KOPT-K1 (cell line): ENCODE results near the gene SKOR2.

Experiments
- H3K27ac ChIP-seq: fragments of 200-600 bp; sonication (generic); 2 replicates; pipeline ENCODE4 v1.5.1; 2016; ENCODE audit warnings: antibody characterized with exemption, mild to moderate bottlenecking, low read depth, low read length; ENCODE audit not compliant: poor library complexity, severe bottlenecking
- H3K36me3 ChIP-seq: fragments of 200-600 bp; sonication (generic); 2 replicates; pipeline ENCODE4 v1.5.1; 2017; ENCODE audit warnings: antibody characterized with exemption, mild to moderate bottlenecking, low read length, moderate library complexity; ENCODE audit not compliant: insufficient read depth
- H3K9me3 ChIP-seq: fragments of 200-600 bp; sonication (generic); 2 replicates; pipeline ENCODE4 v1.5.1; 2017; ENCODE audit warnings: antibody characterized with exemption, low read length, mild to moderate bottlenecking; ENCODE audit not compliant: insufficient read depth, poor library complexity, severe bottlenecking

The SKOR2 gene

DNA sequence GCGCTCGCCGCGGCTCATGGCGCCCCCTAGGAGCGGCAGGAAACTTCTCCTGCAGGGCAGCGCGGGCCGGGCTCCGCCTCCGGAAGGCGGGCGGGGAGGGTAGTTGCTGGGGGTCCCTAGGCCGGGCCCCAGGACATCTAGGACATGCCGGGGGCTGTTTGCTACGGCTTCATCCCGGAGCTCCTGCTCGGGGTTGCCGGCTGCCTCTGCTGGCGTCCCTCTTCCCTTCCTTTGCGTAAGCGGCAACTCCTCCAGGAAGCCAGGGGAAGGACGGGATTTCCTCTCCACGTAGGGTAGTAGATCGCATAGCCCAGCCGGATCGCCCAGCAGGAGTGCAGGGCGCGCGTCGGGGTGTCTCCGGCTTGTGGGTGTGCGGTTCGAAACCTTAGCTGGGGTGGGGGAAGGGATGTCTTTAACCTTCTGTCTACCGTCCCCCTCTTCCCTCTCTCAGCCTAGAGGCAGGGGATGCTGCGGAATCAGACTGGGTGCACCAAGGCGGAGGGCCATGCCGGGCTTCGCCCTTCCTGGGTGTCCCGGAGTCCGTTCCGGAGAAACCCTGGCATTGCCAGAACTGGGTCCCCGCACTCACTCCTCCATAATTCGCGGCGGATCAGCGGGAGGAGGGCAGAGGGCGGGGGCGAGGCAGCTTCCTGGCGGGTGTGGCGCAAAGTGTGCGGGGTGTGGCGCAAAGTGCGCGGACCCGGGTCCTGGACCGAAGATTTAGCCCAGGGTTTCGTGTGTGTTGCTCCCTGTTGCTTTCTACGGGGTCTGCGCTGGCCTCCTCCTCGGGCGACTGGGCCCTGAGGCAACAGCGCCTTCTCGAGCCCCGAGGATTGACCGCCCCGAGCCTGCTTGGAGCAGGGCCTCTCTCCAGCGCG is 12.2 kb upstream of the SKOR2 start:
- H3K36me3 ChIP-seq = no peaks in the 10 kb centered on the region
- no peak overlapping the region for H3K27ac ChIP-seq
- no peaks in the 10 kb centered on the region for H3K9me3 ChIP-seq

GRCh38 chr18:47263150-47263429 is 11.6 kb upstream of the SKOR2 start:
- no peak overlapping the region for H3K27ac ChIP-seq
- H3K9me3 ChIP-seq = no peaks in the 10 kb centered on the region
- H3K36me3 ChIP-seq = no peaks in the 10 kb centered on the region

- H3K27ac ChIP-seq = no peak overlapping the region
- no peaks in the 10 kb centered on the region for H3K36me3 ChIP-seq
- H3K9me3 ChIP-seq = no peaks in the 10 kb centered on the region
These were observed 11.1 kb upstream of the SKOR2 start for GRCh38 chr18:47262301-47263149.

DNA sequence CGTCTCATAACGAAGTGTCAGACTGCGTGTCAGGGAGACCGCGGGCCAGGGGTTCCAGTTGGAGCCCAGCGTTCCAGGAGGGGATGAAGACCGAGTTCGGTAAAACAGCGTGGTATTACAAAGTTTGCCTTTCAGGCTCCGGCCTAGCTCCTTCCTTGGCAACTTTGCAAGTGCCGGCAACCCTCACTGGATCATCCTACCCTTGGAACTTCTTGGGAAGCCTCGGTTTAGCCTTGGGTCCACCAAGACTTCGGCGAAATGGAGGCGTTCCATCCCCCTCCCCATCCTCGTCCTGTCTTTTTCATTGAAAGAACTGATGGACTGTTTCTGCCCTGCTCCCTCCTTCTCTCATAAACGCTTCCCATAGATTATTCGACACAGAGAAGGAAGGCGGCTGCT is 10.4 kb upstream of the SKOR2 start:
- Histone ChIP-seq H3K9me3 (no peaks in the 10 kb centered on the region), H3K36me3 (no peaks in the 10 kb centered on the region), H3K27ac (no peak overlapping the region)

- H3K9me3 ChIP-seq = no peaks in the 10 kb centered on the region
- no peaks in the 10 kb centered on the region for H3K36me3 ChIP-seq
- no peak overlapping the region for H3K27ac ChIP-seq
These were observed 9.7 kb upstream of the SKOR2 start for GRCh38 chr18:47260924-47261701.

DNA sequence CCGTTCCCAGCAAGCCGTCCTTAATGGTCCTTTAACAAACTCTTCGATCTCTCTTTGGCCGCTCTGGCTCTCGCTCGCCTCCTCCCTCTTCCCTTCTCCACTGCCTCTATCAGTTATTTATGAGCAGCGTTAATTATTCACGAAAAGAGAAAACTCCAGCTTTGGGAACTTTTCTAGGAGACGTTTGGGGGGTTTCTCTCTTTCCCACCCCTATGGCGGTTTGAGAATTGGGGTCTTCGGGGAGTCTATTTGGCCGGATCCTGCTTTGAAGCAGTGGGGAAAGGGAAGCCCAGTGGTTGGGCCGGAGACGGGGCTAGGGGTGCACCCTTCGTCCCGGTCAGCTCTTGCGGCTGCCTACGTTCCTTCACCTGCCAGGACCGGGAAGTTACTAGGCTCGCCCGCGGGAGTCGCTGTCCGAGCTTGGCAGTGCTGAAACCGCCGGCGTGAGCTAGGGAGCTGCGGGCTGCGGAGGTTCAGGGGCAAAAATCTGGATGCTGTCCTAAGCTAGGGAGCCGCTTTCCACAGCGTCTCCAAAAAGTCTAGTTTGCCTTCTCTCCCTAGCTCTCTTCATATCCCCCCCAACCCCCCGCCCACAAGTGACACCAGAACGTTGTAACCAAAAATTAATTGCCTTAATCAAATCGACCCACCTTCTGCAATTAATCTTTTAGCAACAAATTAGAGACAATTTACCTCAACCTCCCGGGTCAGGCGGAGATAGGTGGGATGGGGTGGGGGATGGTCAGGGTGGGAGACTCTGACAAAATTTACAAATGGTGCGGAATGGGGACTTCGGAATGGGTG is 8.9 kb upstream of the SKOR2 start:
- Histone ChIP-seq H3K9me3 (no peaks in the 10 kb centered on the region), H3K27ac (no peak overlapping the region)

GRCh38 chr18:47254341-47254939 is 3.0 kb upstream of the SKOR2 start:
- peaks cover 14% of the 10 kb centered on the region for H3K9me3 ChIP-seq
- H3K36me3 ChIP-seq = no peaks in the 10 kb centered on the region
- no peak overlapping the region for H3K27ac ChIP-seq

More for the DNA sequence above, 8.9 kb upstream of the SKOR2 start:
- no peaks in the 10 kb centered on the region for H3K36me3 ChIP-seq

GRCh38 chr18:47253101-47253654 is 1.7 kb upstream of the SKOR2 start:
- H3K9me3 ChIP-seq = peaks cover 14% of the 10 kb centered on the region
- H3K27ac ChIP-seq = no peak overlapping the region

DNA sequence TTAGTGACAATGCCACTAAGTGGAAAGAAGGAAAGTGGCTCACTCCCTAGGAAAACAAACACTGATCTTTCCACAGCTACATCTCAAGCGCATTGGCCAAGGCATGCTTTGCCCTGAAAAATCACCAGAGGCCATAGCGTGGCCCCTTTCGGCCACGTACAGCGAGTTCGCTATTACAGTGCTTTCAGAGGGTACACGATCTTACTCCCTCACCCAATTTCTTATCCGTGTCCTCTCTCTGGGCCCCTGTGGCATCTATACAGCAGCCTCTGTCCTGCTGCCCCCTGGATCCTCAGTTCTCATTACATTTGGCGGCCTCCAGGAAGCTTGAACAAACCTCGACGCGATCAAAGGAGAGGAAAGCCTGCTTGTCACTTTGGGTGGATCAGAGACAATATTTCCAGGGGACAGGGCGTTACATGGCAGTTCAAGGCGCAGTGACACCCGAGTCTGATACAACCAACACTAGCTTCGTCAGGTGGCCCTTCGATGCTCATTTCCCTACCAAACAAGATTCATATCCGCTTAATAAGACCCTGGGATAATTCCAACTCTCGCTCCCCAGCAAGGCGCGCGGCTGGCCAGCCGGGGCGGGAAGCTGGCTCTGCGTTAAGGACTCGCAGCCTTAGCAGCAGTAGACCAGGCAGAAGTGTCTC is 941 bp downstream of the SKOR2 start:
- Histone ChIP-seq H3K9me3 (peaks cover 14% of the 10 kb centered on the region), H3K27ac (no peak overlapping the region), H3K36me3 (no peaks in the 10 kb centered on the region)

More at GRCh38 chr18:47253101-47253654, 1.7 kb upstream of the SKOR2 start:
- H3K36me3 ChIP-seq = no peaks in the 10 kb centered on the region

- no peak overlapping the region for H3K27ac ChIP-seq
- H3K9me3 ChIP-seq = peaks cover 14% of the 10 kb centered on the region
- no peaks in the 10 kb centered on the region for H3K36me3 ChIP-seq
These were observed 2.0 kb downstream of the SKOR2 start for GRCh38 chr18:47249314-47249981.

DNA sequence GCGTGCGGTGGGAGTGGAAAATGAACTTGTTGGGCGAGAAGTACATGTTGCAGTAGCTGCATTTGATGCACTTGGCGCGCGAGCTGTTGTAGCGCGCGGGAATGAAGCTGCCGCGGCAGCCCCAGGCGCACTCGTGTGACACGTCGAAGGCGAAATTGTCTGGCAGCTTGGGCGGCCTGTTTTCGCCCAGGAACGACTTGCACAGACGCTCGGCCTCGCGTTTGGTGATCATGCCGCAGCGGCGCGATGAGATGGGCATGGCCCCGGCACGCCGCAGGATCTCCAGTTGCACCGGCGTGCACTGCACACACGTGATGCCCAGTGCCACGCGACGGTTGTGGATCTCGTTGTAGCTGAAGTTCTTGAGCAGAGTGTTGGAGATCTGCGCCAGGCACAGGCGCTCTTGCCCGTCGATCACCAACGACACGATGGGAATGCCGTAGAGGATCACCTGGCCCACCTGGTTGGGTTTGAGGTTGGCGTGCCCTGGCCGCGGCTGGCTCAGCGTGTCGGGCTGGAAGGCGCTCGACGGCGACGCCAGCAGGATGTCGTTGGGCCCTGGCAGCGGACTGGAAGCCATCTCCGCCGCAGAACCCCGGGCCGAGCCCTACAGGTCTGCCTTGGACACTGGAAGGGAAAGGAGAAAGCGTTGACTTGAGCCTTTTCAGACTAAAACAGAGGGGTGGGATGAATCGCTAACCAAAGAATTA is 2.7 kb downstream of the SKOR2 start:
- peaks cover 7% of the 10 kb centered on the region for H3K9me3 ChIP-seq
- no peaks in the 10 kb centered on the region for H3K36me3 ChIP-seq
- no peak overlapping the region for H3K27ac ChIP-seq

DNA sequence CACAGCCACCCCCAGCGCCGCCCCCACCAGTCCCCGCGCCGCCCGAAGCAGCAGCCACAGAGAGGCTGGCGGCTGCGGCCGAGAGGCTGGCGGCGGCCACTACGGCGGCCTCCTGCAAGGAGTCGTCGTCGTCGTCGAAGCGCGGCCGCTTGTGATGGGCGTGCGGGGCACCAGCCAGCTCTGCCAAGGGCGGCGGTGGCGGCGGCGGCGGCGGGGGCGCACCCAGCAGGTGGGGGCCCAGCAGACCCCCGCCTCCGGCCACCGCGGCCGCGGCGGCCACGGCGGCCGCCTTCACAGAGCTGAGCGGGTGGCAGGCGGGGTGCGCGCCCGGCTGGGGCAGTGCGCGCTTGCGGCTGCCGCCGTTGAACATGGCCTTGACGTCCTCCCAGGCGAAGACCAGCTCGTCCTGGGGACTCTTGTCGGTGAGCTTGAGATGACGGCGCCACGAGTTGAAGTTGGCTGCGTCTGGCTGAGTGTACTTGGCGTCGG is 3.3 kb downstream of the SKOR2 start:
- Histone ChIP-seq H3K9me3 (peaks cover 6% of the 10 kb centered on the region), H3K36me3 (no peaks in the 10 kb centered on the region), H3K27ac (no peak overlapping the region)
